Measurements from ENCODE around the gene RNF123. TPM values are rescaled to one million over a fixed set of nuclear protein-coding genes. Genes with fewer than 3 reads are reported as not detected.

RNF123 gene
- total RNA-seq, 1 experiment from 2014 or later: 23.1 TPM

DNA sequence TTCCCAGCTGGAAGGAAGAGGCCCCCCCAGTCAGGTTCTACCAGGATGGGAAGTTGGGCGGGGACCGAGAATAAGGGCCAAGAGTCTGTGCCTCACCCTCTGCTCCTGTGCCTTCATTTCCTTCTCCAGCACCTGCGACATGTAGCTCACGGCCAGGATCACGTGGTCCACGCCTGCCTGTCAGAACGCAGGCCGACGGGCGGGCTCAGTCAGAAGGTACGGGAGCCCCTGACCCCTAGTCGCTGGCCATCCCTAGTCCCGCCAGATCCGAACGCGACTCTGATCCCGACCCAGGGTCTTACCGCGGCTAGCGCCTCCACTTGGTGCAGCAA lies 33.9 kb downstream of the RNF123 start:
- Histone ChIP-seq H3K27me3 (ENCODE audit: control insufficient read depth, insufficient read depth, low read length) (no peaks in the 10 kb centered on the region), H3K4me3 (ENCODE audit: low read depth in 2 of 2, low read length in 2 of 2) (peak overlapping the region; percentile 72 to 89), H3K4me1 (ENCODE audit: control insufficient read depth, insufficient read depth, low read length) (peaks cover 16% of the 10 kb centered on the region), H3K27ac (ENCODE audit: low read length) (peak overlapping the region; percentile 82), H3K36me3 (ENCODE audit: control insufficient read depth, insufficient read depth, low read length) (peaks cover 3% of the 10 kb centered on the region), H3K9me3 (ENCODE audit: control insufficient read depth, insufficient read depth, low read depth, low read length) (no peaks in the 10 kb centered on the region)
- CTCF ChIA-PET: interaction anchor here (0.6 to 0.7 kb wide), 2 partner anchors 26 to 118 kb away, joined by 3 to 6 read pairs; no protein-coding TSS in a partner anchor
- in situ Hi-C loops (cut with HindIII; ENCODE audit: low pct_unique_long_range_greater_than_20kb, low sequenced_read_pairs) (no loop called here), intact Hi-C loops (cut with micrococcal nuclease; ENCODE audit: unreplicated experiment) (no loop called here)
- no TSS peak for BruUV-seq (replicated peaks)
- TF ChIP-seq, protein P1, sequence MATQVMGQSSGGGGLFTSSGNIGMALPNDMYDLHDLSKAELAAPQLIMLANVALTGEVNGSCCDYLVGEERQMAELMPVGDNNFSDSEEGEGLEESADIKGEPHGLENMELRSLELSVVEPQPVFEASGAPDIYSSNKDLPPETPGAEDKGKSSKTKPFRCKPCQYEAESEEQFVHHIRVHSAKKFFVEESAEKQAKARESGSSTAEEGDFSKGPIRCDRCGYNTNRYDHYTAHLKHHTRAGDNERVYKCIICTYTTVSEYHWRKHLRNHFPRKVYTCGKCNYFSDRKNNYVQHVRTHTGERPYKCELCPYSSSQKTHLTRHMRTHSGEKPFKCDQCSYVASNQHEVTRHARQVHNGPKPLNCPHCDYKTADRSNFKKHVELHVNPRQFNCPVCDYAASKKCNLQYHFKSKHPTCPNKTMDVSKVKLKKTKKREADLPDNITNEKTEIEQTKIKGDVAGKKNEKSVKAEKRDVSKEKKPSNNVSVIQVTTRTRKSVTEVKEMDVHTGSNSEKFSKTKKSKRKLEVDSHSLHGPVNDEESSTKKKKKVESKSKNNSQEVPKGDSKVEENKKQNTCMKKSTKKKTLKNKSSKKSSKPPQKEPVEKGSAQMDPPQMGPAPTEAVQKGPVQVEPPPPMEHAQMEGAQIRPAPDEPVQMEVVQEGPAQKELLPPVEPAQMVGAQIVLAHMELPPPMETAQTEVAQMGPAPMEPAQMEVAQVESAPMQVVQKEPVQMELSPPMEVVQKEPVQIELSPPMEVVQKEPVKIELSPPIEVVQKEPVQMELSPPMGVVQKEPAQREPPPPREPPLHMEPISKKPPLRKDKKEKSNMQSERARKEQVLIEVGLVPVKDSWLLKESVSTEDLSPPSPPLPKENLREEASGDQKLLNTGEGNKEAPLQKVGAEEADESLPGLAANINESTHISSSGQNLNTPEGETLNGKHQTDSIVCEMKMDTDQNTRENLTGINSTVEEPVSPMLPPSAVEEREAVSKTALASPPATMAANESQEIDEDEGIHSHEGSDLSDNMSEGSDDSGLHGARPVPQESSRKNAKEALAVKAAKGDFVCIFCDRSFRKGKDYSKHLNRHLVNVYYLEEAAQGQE (IDR thresholded peaks at IDR 0.05; ENCODE audit: insufficient read depth in 1 of 2, low read depth in 2 of 2, low read length in 1 of 2): no peak
- TF ChIP-seq POLR2AphosphoS5 (IDR thresholded peaks at IDR 0.05; ENCODE audit: low read depth, low read length) (no peak), SIN3A (IDR thresholded peaks at IDR 0.05; ENCODE audit: borderline replicate concordance, insufficient read depth, low read depth, low read length) (no peak; the same call in 1 of the 2 replicates), TCF7L2 (IDR thresholded peaks at IDR 0.05; ENCODE audit: low read depth, low read length) (no peak)
- TF ChIP-seq, protein P2, sequence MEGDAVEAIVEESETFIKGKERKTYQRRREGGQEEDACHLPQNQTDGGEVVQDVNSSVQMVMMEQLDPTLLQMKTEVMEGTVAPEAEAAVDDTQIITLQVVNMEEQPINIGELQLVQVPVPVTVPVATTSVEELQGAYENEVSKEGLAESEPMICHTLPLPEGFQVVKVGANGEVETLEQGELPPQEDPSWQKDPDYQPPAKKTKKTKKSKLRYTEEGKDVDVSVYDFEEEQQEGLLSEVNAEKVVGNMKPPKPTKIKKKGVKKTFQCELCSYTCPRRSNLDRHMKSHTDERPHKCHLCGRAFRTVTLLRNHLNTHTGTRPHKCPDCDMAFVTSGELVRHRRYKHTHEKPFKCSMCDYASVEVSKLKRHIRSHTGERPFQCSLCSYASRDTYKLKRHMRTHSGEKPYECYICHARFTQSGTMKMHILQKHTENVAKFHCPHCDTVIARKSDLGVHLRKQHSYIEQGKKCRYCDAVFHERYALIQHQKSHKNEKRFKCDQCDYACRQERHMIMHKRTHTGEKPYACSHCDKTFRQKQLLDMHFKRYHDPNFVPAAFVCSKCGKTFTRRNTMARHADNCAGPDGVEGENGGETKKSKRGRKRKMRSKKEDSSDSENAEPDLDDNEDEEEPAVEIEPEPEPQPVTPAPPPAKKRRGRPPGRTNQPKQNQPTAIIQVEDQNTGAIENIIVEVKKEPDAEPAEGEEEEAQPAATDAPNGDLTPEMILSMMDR (IDR thresholded peaks at IDR 0.05): no peak
- ATAC-seq (peak; percentile 18; the same call in 1 of the 2 replicates), DNase-seq (ENCODE audit: low read depth, low spot score) (no peak)
- POLR2A ChIA-PET: no interaction called here

DNA sequence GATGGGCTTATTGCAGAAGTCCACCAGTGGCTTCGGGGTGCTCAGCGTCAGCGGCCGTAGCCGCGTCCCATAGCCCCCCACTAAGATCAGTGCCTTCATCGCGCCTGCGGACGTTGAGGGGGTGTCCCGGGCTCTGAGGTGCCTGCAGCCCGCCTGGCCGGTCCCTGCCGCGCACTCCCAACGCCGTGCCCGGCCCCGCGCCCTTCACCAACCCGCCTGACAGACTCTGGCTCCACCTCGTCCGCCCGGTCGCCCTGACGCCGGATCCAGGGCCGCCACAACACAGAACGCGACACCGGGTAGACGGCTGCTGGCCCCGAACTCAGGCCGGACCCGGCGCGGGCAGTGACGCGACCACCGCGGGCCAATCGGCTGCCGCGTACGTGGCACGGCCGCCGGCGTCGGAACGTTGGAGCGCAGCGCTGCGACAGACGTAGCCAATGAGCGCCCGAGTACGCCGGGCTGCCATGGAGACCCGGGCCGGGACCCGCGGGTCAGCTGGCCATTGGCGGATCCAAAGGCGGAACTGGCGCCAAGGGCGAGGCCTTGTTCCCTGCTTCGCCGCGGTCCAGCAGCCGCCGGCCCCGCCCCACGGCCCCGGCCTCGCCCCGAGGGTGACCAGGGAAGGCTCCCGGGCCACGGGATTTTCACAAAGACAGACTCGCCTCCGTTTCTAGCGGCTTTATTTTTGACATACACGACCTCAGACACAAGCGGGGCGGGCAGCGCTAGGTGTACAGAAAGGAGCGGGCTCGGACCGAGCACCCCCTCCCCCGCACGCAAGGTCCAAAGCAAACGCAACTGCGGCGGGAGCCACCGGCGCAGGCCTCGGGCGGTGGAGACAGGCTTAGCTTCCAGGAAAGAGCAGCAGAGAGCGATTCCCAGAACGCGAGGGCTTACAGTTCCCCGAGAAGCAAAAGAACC lies 34.5 kb downstream of the RNF123 start, which contains the start of gene GMPPB:
Gene GMPPB (minus strand): TSS at position 324 of the 924 bp plus-strand sequence. CDS start 225 bp downstream, at position 99.
- Histone ChIP-seq H3K36me3 (ENCODE audit: control insufficient read depth, insufficient read depth, low read length) (peaks cover 3% of the 10 kb centered on the region), H3K27ac (ENCODE audit: low read length) (peak within 1 kb of the TSS; percentile 90), H3K4me1 (ENCODE audit: control insufficient read depth, insufficient read depth, low read length) (peaks cover 16% of the 10 kb centered on the region), H3K9me3 (ENCODE audit: control insufficient read depth, insufficient read depth, low read depth, low read length) (no peaks in the 10 kb centered on the region), H3K4me3 (ENCODE audit: low read depth in 2 of 2, low read length in 2 of 2) (peak within 1 kb of the TSS; percentile 72 to 89), H3K27me3 (ENCODE audit: control insufficient read depth, insufficient read depth, low read length) (no peaks in the 10 kb centered on the region)
- ChIA-PET POLR2A (no interaction called here), CTCF (interaction anchor here (0.6 kb wide), 1 partner anchor 118 kb away, joined by 3 read pairs; no protein-coding TSS in a partner anchor)
- peak; percentile 90 for ATAC-seq
- peak; percentile 48 for DNase-seq (ENCODE audit: low read depth, low spot score)
- in situ Hi-C loops (cut with HindIII; ENCODE audit: low pct_unique_long_range_greater_than_20kb, low sequenced_read_pairs): no loop called here
- intact Hi-C loops (cut with micrococcal nuclease; ENCODE audit: unreplicated experiment): no loop called here
- BruUV-seq (replicated peaks): TSS peak; percentile 73
- TF ChIP-seq SIN3A (IDR thresholded peaks at IDR 0.05; ENCODE audit: borderline replicate concordance, insufficient read depth, low read depth, low read length): no peak; the same call in 1 of the 2 replicates
- TF ChIP-seq, protein P1 (IDR thresholded peaks at IDR 0.05; ENCODE audit: insufficient read depth in 1 of 2, low read depth in 2 of 2, low read length in 1 of 2): 0 out of 4 replicates have a peak, but pooled peaks of 1 of the 2 experiments have one; percentile 15
- peak; percentile 85 for TF ChIP-seq POLR2AphosphoS5 (IDR thresholded peaks at IDR 0.05; ENCODE audit: low read depth, low read length)

All from Panc1 (cell line).